GM21515 (cell line): ENCODE results near the gene DAPK1.

Experiments
- ATAC-seq: cut with Tn5 transposase; IDR thresholded peaks from one replicate; pipeline ENCODE4 v1.9.1; 2021; ENCODE audit not compliant: unreplicated experiment

The DAPK1 gene

DNA sequence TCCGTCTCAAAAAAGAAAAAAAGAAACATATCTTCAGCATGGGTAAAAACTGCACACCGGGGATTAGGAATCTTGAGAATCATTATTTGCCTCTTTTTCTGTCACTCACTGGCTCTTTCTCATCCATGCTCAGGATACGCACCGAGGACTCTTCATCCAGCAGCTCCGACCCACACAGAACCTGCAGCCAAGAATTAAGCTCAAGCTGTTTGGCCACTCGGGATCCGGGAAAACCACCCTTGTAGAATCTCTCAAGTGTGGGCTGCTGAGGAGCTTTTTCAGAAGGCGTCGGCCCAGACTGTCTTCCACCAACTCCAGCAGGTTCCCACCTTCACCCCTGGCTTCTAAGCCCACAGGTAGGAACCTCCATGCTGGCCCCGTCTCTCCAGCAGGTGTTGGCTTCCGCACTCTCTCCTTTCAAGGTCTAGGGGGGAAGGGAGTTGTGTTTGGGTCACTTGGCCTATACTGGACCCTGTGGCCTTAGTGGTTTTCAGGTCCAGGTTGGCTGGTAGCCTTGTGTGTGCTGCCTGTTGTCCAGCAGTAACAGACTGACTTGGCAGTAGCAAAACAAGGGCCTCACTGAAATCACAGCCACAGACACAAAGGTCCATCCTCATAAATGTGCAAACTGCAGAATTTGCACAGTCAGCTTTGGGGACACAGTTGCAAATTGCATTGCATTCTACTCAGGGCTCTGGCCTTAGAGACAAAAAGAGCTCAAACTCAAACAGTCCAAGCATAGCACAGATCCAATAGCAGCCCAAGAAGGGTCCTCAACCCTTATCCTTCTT, 183.8 kb downstream of the DAPK1 start:
- no peak for ATAC-seq

DNA sequence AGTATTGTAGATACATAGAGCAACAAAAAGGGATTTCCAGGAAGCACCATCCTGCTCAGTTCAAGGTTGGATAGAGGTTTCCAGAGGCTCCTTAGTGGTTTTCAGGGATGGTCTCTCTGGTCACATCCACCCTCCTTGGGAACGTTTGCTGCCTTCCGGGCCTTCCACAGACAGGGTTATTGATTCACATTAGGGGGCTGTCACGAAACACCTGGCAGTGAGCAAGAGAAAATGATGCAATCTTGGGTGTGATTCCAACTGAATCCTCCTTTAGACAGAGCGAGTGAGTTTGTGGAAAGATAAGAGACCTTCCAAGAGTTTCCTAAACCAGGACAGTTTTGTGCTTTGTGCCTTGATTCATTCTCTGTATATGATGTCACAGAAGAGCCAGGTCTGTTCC, 184.4 kb downstream of the DAPK1 start:
- ATAC-seq, result no peak

DNA sequence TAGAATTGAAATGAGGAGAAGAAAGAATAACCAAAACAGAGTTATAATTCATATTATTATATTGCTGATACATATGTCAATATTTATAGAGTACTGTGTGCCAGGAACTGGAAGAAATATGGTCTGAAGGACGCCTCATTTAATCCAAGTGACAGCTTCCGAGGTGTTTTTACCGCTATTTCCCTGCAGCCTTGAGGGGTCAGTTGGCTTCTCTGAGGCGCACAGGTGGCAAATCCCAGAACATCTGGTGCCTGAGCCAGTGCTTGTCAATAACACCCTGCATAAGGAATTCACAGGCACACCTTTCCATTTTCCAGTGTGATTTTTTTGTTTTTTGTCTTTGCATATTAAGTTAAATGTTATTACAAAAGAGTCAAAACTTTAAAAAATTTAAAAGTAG, 185.0 kb downstream of the DAPK1 start:
- no peak for ATAC-seq

DNA sequence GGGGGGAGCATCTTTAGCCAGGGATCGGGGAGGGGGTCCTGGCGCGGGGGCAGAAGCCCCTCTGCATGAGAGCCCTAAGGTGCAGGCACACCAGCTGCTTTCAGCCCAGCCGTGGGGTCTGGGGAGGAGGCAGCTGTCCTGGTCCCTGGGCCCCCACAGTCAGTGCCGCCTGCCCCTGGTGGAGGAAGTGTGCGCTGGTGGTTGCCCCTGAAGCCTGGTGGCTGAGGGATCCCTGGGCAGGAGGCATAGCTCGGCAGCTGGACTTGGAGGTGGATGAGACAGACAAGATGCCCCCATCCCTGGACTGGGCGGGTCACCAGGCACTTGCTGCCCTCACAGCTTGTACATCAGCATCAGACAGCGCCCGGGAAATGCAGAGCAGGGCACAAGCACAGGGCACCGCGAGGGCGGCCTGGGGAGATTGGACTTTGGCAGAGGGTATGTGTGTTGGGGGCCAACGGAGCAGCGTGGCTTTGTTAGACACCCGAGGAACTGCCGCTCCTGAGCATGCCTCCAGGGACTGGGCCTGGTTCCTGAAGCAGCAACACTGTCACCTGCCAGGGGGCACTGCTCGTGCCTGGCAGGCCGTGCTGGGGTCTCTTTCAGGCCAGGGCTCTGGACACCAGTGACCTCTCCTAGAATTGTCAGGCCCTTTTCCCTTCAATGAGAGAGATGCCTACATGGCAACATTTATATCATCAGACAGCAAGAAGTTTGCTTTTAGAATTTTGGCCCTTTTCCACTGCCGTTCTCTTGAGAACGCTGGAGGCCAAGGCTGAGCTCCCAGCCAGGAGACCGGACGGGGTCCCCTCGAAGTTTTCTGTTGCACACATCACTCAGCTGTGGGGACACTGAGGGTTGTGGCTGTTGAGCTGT, 186.3 kb downstream of the DAPK1 start:
- ATAC-seq, result no peak

DNA sequence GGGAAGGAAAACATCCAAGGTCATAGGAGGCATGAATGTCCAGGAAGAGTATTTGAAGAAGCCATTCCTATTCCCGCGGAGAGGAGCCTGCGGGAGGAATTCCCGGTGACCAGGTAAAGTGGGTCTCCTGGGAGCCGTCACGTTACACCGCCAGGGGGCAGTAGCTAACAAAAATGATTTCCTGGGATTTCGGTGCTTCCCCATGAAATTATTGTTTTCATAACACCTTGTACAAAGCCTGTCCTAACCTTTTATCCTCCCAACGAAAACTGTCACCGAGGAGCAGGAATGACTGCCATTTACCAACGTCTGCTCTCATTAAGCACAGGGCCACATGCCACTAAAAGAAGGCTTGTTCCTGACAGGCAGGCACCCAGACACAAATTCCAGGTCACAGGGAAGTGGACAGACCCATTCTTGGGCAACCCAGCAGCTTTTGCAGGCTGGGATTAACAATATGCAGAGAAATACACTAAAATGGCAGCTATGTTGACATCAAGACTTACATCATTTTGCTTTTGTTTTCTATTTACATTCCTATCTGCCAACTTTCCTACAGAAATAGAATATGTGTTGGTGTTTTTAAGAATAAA, 187.1 kb downstream of the DAPK1 start:
- ATAC-seq, result no peak

DNA sequence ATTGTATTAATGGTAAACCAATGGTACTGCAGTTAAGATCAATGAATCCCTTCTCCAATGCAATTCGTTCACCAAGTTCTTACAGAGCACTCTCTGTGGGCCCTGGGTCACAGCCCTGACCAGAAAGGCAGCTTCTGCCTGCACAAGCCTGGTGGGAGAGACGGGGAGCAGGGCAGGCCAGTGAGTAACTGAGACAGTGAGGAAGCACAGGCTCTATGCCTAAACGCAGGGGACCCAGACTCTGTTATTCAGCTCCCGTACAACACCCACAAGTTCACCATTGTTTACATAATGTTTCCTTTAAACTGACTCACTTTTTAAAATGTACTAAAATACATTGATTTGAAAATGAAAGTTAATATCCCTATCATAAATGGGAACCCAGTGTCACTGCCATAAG, 187.8 kb downstream of the DAPK1 start:
- no peak for ATAC-seq

DNA sequence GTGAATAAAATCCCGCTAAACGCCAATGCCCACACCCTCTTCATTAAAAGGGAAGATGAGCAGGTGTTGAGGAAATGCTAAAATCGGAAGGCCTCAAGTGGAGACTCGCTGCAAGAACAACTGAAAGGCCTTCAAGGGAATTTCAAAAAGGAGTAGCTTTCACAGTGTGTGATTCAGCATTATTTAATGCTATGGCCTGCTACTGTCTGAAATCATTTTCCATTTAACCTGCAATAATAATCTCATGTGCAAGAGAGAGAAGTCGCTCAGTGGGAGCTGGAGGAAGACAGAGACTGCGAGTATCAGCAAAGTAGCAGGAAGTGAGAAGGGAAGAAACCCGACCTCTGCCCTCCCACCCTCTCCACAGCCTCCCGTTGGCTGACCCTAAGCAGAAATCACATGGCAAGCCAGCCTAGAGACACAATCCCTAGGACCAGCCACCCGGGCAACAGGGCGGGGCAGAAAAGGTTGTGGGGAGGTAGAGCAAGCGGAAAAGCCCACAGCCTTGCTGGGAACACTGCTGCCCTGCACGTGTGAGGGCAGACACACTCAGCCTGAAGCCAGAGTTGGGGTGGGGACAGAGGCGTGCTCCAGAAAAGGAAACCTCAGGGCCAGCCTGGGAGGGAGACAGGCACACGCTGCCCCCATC, 188.3 kb downstream of the DAPK1 start:
- no peak for ATAC-seq

DNA sequence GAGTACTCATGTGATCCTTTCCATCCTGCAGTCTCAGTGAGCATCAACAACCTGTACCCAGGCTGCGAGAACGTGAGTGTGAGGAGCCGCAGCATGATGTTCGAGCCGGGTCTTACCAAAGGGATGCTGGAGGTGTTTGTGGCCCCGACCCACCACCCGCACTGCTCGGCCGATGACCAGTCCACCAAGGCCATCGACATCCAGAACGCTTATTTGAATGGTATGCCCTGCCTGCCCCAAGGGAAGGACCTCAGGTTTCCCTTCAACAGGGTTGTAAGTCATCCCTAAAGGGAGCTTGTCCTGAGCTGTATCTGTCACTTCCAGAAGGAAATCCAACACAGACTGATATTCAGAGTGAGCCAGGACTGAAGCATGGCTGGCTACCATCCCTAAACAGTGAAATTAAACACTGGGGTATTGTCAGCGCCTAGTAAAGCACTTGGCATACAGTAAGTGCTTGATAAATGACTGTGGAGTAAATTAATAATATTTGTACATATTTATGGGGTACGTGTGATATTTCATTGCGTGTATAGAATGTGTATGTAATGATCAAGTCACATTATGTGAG, 188.9 kb downstream of the DAPK1 start:
- no peak for ATAC-seq

DNA sequence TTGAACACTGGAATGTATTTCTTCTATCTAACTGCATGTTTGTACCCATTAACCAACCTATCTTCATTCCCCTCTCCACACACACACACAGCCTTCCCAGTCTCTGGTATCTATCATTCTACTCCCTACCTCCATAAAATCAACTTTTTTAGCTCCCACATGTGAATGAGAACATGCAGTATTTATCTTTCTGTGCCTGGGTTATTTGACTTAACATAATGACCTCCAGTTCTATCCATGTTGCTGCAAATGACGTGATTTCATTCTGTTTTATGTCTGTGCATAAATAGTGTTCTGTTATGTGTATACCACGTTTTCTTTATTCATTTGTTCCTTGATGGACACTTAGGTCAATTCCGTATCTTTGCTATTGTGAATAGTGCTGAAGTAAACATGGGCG, 189.5 kb downstream of the DAPK1 start:
- ATAC-seq, result no peak

DNA sequence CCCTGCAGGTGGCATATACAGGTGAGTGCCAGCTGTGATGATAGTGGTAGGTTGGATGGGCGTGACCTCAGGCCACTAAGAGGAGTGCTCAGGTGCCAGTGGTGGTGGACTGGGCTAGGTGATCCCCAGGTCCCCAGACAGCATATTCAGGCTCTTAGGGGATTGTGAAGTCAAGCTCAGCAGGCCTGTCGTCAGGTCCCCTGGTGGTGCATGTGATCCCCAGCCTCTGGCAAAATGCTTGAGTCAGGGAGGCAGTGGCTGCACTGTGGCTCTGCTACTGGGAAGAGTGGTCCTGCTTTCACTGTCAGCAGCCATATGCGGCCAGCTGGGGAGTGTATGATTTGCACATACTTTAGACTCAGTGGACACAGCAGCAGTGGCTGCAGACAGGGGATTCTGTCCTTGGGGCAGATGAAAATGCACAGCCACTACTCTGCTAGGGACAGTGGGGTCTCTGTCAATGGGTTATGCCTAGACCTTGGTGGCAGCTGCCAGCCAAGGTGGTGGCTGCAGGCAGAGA, 196.6 kb downstream of the DAPK1 start:
- ATAC-seq, result no peak

DNA sequence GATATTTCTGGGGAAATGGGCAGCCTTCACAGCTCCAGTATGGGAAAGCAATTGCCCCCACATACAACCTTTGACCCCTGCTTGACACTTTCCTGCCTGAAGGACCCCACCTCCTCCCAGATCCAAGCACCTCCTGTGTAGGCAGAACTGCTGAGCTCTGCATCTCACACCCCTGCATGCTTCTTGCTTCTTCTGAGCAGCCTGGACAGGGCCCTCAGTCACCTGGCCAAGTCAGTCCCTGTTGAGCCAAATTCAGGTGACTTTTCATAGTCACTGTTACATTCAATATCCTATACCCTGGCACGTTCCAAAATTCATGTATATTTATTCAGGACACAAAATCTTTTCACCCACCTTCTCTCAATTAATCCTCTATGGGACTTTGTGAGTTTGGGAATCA, 197.9 kb downstream of the DAPK1 start:
- no peak for ATAC-seq

DNA sequence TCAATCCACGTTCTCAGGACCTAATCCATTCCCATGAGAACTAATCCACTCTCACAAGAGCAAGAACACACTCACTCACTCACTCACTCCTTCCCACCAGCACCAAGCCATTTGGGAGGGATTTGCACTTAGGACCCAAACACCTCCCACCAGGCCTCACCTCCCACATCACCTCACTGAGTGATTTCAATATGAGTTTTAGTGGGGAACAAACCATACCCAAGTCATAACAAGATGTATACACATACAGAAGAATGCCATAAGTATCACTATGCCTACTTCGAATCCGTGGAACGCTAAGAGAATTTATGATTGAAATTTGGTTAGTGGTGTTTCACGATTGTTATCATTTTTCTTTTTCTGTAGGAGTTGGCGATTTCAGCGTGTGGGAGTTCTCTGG, 199.0 kb downstream of the DAPK1 start:
- no peak for ATAC-seq

DNA sequence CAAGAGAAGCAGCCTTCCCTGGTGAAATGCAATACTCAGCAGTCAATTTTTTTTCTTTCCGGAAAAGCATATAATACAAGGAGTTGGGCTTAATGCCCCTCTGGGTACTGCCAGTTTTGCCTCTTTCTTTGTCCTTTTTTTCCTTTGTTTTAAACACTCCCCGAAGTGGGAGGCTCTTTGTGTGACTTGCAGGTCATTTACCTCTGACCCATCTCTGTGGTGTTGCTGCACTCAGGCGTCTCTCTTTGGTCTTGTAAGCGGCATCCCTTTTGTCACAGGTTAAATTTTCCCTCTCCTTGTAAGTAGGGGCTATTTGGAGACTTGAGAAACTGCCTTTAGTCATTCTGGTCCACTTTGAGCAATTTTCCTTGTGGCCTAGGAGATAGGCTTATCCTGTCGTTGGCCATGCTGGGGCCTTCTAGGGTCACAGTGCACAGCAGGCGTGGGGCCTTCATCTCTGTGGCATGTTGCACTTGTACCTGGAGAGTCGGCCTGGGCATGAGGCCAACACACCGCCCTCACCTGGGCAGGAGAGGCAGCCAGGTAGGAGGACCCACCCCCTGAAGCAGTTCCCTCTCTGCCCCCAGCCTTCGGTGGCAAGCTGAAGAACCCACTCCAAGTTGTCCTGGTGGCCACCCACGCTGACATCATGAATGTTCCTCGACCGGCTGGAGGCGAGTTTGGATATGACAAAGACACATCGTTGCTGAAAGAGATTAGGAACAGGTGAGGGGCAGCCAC, 200.6 kb downstream of the DAPK1 start:
- ATAC-seq, result no peak

DNA sequence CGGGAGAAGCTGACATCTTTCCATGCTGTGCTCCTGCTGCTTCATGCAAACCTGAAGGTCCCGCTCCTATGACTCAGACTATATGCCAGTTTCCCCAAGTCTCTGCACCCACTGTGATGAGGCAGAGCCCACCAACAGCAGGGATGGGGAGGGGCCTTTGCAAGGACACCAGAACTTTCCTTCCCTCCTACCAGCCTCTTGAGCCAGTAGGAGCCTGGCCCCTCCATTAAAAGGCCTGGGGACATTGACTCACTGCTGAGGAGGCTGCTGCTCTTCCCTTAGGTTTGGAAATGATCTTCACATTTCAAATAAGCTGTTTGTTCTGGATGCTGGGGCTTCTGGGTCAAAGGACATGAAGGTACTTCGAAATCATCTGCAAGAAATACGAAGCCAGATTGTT, 202.2 kb downstream of the DAPK1 start:
- ATAC-seq, result no peak

DNA sequence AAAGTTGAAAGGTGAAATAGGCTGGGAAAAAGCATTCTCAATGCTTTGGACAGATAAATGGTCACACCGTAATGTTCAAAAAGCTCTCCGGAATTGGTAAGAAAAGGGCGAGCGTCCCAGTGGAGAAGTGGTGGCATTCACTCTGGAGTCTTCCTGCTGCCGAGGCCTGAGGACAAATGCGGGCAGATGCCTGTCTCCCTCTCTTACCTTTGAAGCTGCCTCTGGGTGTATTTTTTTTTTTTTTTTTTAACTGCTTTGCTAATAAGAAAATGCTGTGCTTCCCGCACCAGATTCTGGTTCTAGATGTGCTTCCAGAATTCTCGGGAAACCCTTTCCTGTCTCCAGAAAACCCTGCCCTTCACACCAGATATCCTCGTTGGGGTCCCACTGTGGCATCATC, 203.8 kb downstream of the DAPK1 start:
- no peak for ATAC-seq

DNA sequence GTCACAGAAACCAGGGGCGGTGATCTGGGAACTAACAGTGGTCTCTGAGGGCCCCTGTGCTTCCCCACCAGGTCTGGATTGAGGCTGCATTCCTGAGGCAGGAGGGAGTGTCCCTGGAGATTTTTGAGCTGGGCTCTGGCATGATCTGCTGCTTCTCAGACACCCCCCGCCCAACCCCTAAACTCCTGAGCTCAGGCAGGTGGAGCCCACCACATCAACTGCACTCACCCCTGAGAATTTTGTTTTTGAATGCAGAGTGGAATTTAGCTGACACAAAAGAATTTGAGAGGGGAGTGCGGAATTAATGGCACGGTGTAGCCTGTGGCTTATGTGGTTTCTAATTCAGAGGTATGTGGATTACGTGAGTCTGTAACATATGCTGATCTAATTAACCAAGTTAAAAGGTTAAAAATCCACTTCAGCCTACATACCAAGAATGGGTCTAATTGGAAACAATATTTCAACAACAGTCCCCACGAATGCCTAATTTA, 204.3 kb downstream of the DAPK1 start:
- no peak for ATAC-seq

DNA sequence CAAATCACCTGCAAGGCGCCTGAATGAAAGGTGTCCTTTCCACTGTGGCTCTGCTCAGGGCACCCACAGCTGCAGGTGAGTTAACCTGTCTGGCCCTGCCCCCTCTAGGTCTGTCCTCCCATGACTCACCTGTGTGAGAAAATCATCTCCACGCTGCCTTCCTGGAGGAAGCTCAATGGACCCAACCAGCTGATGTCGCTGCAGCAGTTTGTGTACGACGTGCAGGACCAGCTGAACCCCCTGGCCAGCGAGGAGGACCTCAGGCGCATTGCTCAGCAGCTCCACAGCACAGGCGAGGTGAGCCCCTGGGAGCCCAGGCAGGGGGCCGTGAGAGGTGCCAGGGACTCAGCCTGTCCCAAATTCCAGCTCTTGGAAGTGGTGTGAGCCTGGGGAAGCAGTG, 205.3 kb downstream of the DAPK1 start:
- no peak for ATAC-seq

DNA sequence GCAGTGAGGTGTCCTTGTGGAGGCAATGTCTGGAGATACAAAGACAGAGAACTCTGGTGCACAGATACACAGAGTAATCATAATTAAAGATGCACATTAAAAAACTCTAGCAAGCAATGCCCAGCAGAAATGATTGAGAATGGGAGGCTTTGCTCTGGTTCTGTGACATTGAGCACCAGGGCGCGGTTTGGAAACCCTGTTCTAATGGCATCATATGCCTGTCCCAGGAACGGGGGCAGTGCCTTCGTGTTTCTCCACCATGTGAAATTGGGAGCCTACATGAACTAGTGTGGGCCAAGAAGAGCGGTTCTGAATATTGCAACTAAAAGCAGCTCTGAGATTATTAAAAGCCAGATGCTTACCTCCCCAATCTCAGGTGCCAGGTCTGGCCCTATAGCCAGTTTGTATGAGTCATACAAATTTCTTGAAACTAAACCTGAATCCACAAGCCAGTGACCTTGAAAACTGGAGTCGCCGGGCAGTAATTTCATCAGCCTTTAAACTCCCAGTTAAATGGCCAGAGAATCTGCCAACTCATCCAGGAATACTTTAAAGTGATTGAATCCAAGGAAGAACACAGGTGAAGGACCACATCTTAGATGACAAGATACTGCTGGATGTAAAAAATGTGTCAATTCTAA, 206.1 kb downstream of the DAPK1 start:
- no peak for ATAC-seq

DNA sequence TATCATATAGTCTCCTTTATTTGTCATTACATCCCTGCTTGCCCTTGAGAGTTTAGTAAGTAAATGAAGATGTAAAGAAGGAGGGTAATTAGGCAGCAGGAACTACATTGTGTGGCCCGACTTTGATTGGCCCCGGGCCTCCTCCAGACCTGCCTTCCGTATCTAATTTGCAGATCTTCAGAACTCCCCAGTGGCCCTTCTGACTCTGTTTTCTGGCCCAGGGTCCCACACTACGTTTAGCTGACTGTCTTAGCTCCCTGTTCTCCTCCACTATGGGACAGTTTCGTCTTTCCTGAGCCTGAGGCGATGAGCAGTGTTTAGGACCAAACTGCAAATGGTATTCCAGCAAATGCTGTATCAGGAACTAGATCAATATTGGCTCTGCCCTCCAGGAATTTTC, 206.7 kb downstream of the DAPK1 start:
- ATAC-seq, result no peak
